Keratinocyte (primary cell): ENCODE results near the gene RETREG1. TPM values are rescaled to one million over a fixed set of nuclear protein-coding genes. Genes with fewer than 3 reads are reported as not detected.

Experiments used
- DNase-seq: peaks from one replicate; pipeline ENCODE4 v3.0.0-alpha.2; 2011; ENCODE audit warnings: low read depth, missing footprints, low spot score
- FAIRE-seq: peaks from 2 replicates; lab custom pipeline; 2011; peaks lifted over from hg19 to GRCh38; lab: Jason Lieb, UNC
- H2AFZ ChIP-seq: 2 replicates; pipeline ENCODE4 v1.6.0; 2012; ENCODE audit warnings: low read length, control low read depth, inconsistent platforms; ENCODE audit not compliant: control insufficient read depth
- H3K27ac ChIP-seq: 2 replicates; pipeline ENCODE4 v1.5.1; 2011; ENCODE audit warnings: low read length; ENCODE audit not compliant: control insufficient read depth, insufficient read depth
- H3K27me3 ChIP-seq: 3 replicates; pipeline ENCODE4 v1.6.0; 2011; ENCODE audit warnings: low read length; ENCODE audit not compliant: control insufficient read depth, insufficient read depth; ENCODE audit errors: extremely low read depth
- H3K36me3 ChIP-seq, 2 experiments: 2 replicates in 1 of 2; 3 replicates in 1 of 2; pipeline ENCODE4 v1.5.1; 2011; ENCODE audit warnings: low read length in 2 of 2, mild to moderate bottlenecking in 1 of 2; ENCODE audit not compliant: control insufficient read depth in 2 of 2, insufficient read depth in 2 of 2; ENCODE audit errors: extremely low read depth in 1 of 2
- H3K4me1 ChIP-seq: 3 replicates; pipeline ENCODE4 v1.5.1; 2011; ENCODE audit warnings: low read length; ENCODE audit not compliant: control insufficient read depth, insufficient read depth; ENCODE audit errors: extremely low read depth
- H3K4me2 ChIP-seq: 3 replicates; pipeline ENCODE4 v1.6.0; 2011; ENCODE audit warnings: low read depth, low read length; ENCODE audit not compliant: control insufficient read depth, insufficient read depth; ENCODE audit errors: extremely low read depth
- H3K4me3 ChIP-seq, 3 experiments: fragments of 200-600 bp in 1 of 3; sonication (generic) in 1 of 3; 2 replicates in 2 of 3; 3 replicates in 1 of 3; pipeline ENCODE4 v1.5.1; 2011 to 2016; ENCODE audit warnings: low read length in 3 of 3, mild to moderate bottlenecking in 3 of 3, control low read depth in 2 of 3, inconsistent platforms in 1 of 3, low read depth in 1 of 3, mixed read lengths in 1 of 3, mixed run types in 1 of 3, moderate library complexity in 1 of 3; ENCODE audit not compliant: control insufficient read depth in 2 of 3, insufficient read depth in 2 of 3; ENCODE audit errors: extremely low read depth in 1 of 3
- H3K79me2 ChIP-seq: 2 replicates; pipeline ENCODE4 v1.6.0; 2012; ENCODE audit warnings: low read length; ENCODE audit not compliant: control insufficient read depth, insufficient read depth
- H3K9ac ChIP-seq: 3 replicates; pipeline ENCODE4 v1.6.0; 2011; ENCODE audit warnings: low read length; ENCODE audit not compliant: control insufficient read depth, insufficient read depth; ENCODE audit errors: extremely low read depth
- H3K9me1 ChIP-seq: 3 replicates; pipeline ENCODE4 v1.6.0; 2011; ENCODE audit warnings: low read length; ENCODE audit not compliant: control insufficient read depth, insufficient read depth; ENCODE audit errors: extremely low read depth
- H3K9me3 ChIP-seq: 2 replicates; pipeline ENCODE4 v1.5.1; 2012; ENCODE audit warnings: low read depth, low read length; ENCODE audit not compliant: control insufficient read depth
- H4K20me1 ChIP-seq: 3 replicates; pipeline ENCODE4 v1.6.0; 2011; ENCODE audit warnings: low read length; ENCODE audit not compliant: control insufficient read depth, insufficient read depth; ENCODE audit errors: extremely low read depth
- EZH2 ChIP-seq: IDR thresholded peaks from one replicate; pipeline ENCODE4 v1.6.1; 2012; ENCODE audit warnings: inconsistent platforms, mild to moderate bottlenecking, low read length, moderate library complexity
- dilution Hi-C: fragments of 300-500 bp; cut with MboI; formaldehyde crosslinking; loops from one replicate; pipeline ENCODE4 v1.7.0; 2020; ENCODE audit warnings: low sequenced_read_pairs; ENCODE audit not compliant: extremely low pct_ligation_motif_present
- polyA plus RNA-seq, 5 experiments: library from polyadenylated mRNA; depleted of rRNA in 3 of 5; stranded (reverse) in 3 of 5; stranded (forward) in 1 of 5; unstranded in 1 of 5; fragments of >200 nt; gene quantifications; 1 replicate in 1 of 5; 2 replicates in 3 of 5; 3 replicates in 1 of 5; pipeline versions ENCODE4 v1.2.1 to v1.2.3, GENCODE V29; 2011 to 2012; ENCODE audit warnings: missing spikeins in 2 of 5, low read depth in 1 of 5, low replicate concordance in 1 of 5
- TF ChIP-seq, protein P1 (sequence below), 3 experiments: IDR thresholded peaks in 1 of 3; conservative IDR thresholded peaks in 1 of 3; optimal IDR thresholded peaks in 1 of 3; 2 replicates in 2 of 3; 3 replicates in 1 of 3; pipeline versions ENCODE3 to v1.5.1; 2011; ENCODE audit warnings: low read length in 3 of 3, mild to moderate bottlenecking in 3 of 3, moderate library complexity in 2 of 3, control low read depth in 1 of 3, inconsistent platforms in 1 of 3; ENCODE audit not compliant: insufficient read depth in 2 of 3; ENCODE audit errors: extremely low read depth in 1 of 3

RETREG1 gene
- polyA plus RNA-seq, 1 donor (not counting 4 experiments of a cell fraction or from before 2014, with no cell fraction given): 7.4 TPM

DNA sequence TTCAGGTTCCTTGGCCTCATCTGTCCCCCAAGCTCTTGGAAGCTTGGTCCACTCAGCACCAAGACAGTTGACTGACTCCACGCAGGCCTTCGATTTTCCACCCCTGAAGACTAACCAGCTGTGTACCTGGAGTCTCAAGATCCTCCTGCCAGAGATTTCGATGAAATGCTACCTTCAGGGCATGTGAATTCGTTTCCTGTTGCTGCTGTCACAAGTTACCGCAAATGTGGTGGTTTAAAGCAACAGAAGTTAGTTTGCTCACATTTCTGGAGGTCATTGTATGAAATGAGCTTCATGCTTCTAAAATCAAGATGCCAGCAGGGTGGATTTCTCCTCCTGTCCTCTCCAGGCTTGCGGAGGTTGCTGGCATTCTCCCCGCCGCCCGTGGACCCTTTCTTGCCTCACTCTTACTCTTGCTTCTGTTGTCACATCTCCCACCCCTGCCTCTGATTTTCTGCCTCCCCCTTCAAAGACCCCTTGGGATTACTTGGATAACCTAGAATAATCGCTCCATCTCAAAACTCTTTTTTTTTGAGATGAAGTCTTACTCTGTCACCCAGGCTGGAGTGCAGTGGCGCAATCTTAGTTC lies 27.6 kb upstream of the RETREG1 start:
- no peak for TF ChIP-seq EZH2
- TF ChIP-seq, protein P1, sequence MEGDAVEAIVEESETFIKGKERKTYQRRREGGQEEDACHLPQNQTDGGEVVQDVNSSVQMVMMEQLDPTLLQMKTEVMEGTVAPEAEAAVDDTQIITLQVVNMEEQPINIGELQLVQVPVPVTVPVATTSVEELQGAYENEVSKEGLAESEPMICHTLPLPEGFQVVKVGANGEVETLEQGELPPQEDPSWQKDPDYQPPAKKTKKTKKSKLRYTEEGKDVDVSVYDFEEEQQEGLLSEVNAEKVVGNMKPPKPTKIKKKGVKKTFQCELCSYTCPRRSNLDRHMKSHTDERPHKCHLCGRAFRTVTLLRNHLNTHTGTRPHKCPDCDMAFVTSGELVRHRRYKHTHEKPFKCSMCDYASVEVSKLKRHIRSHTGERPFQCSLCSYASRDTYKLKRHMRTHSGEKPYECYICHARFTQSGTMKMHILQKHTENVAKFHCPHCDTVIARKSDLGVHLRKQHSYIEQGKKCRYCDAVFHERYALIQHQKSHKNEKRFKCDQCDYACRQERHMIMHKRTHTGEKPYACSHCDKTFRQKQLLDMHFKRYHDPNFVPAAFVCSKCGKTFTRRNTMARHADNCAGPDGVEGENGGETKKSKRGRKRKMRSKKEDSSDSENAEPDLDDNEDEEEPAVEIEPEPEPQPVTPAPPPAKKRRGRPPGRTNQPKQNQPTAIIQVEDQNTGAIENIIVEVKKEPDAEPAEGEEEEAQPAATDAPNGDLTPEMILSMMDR (optimal IDR thresholded peaks at IDR 0.05 in 1 of 3, IDR thresholded peaks at IDR 0.05 in 1 of 3, conservative IDR thresholded peaks at IDR 0.05 in 1 of 3; ENCODE audit: extremely low read depth in 1 of 3, insufficient read depth in 2 of 3, low read length in 3 of 3): no peak
- Histone ChIP-seq H4K20me1 (no peaks in the 10 kb centered on the region), H2AFZ (no peak overlapping the region), H3K9ac (no peak overlapping the region), H3K27me3 (no peaks in the 10 kb centered on the region), H3K4me2 (no peak overlapping the region), H3K9me1 (no peaks in the 10 kb centered on the region), H3K79me2 (no peaks in the 10 kb centered on the region), H3K4me1 (no peaks in the 10 kb centered on the region), H3K9me3 (no peaks in the 10 kb centered on the region), H3K27ac (no peak overlapping the region), H3K36me3 (no peaks in the 10 kb centered on the region), H3K4me3 (no peak overlapping the region)
- DNase-seq (no peak), FAIRE-seq (no peak)
- dilution Hi-C loops: no loop called here

GRCh38 chr5:16642867-16643266 lies 26.1 kb upstream of the RETREG1 start:
- Histone ChIP-seq H3K27me3 (no peaks in the 10 kb centered on the region), H3K9ac (no peak overlapping the region)

More at GRCh38 chr5:16642867-16643266, 26.1 kb upstream of the RETREG1 start:
- no peak overlapping the region for H3K4me2 ChIP-seq
- H3K36me3 ChIP-seq: no peaks in the 10 kb centered on the region
- no peak overlapping the region for H2AFZ ChIP-seq
- no peak for DNase-seq
- H3K79me2 ChIP-seq: no peaks in the 10 kb centered on the region
- FAIRE-seq: no peak
- H4K20me1 ChIP-seq: no peaks in the 10 kb centered on the region
- H3K9me3 ChIP-seq: no peaks in the 10 kb centered on the region
- no peaks in the 10 kb centered on the region for H3K9me1 ChIP-seq
- no peak overlapping the region for H3K27ac ChIP-seq
- H3K4me1 ChIP-seq: no peaks in the 10 kb centered on the region
- no peak overlapping the region for H3K4me3 ChIP-seq
- TF ChIP-seq, protein P1 (optimal IDR thresholded peaks at IDR 0.05 in 1 of 3, IDR thresholded peaks at IDR 0.05 in 1 of 3, conservative IDR thresholded peaks at IDR 0.05 in 1 of 3; ENCODE audit: extremely low read depth in 1 of 3, insufficient read depth in 2 of 3, low read length in 3 of 3): no peak
- TF ChIP-seq EZH2: no peak
- dilution Hi-C loops: no loop called here
